ENCODE measurements around the gene UFC1. TPM values are rescaled to one million over a fixed set of nuclear protein-coding genes. Genes with fewer than 3 reads are reported as not detected.

Gene UFC1
- total RNA-seq, 2 donors from 2014 or later: 95.8 to 239 TPM

Other genes starting within 250 kb of the UFC1 start
- not detected for gene ITLN2, start 199.2 kb upstream of the UFC1 start, total RNA-seq
- 10 to 100 TPM; 26.0 to 63.6 TPM for gene F11R, start 132.8 kb upstream of the UFC1 start, total RNA-seq
- gene TSTD1, start 115.0 kb upstream of the UFC1 start, total RNA-seq: 10 to 100 TPM; 59.3 to 66.8 TPM
- gene USF1, start 108.0 kb upstream of the UFC1 start, total RNA-seq: 10 to 100 TPM; 50.8 to 90.6 TPM
- 100 to 1,000 TPM; 116 to 180 TPM for gene ARHGAP30, start 84.1 kb upstream of the UFC1 start, total RNA-seq
- gene NECTIN4, start 64.4 kb upstream of the UFC1 start, total RNA-seq: under 1 TPM in 1 of 2 donors, not detected in 1; 0.16 TPM
- 1 to 10 TPM in 1 of 2 donors, not detected in 1; 2.2 TPM for gene KLHDC9, start 55.6 kb upstream of the UFC1 start, total RNA-seq
- 100 to 1,000 TPM in 1 of 2 donors, 10 to 100 TPM in 1; 95.3 to 156 TPM for gene PFDN2, start 35.9 kb upstream of the UFC1 start, total RNA-seq
- gene NIT1, start 35.9 kb upstream of the UFC1 start, total RNA-seq: 10 to 100 TPM; 59.0 to 82.9 TPM
- 10 to 100 TPM; 40.1 to 41.8 TPM for gene DEDD, start 21.3 kb upstream of the UFC1 start, total RNA-seq
- 10 to 100 TPM; 30.3 to 60.3 TPM for gene USP21, start 5.5 kb downstream of the UFC1 start, total RNA-seq
- 10 to 100 TPM; 28.2 to 41.0 TPM for gene PPOX, start 12.4 kb downstream of the UFC1 start, total RNA-seq
- gene B4GALT3, start 23.5 kb downstream of the UFC1 start, total RNA-seq: 10 to 100 TPM; 39.0 to 92.4 TPM
- 1 to 10 TPM; 2.7 to 4.2 TPM for gene ADAMTS4, start 45.1 kb downstream of the UFC1 start, total RNA-seq
- gene NDUFS2, start 48.4 kb downstream of the UFC1 start, total RNA-seq: 100 to 1,000 TPM; 115 to 126 TPM
- gene FCER1G, start 61.3 kb downstream of the UFC1 start, total RNA-seq: 1 to 10 TPM in 1 of 2 donors, under 1 TPM in 1; 0.49 to 7.4 TPM
- gene APOA2, start 69.7 kb downstream of the UFC1 start, total RNA-seq: not detected
- gene TOMM40L, start 72.1 kb downstream of the UFC1 start, total RNA-seq: 10 to 100 TPM; 13.3 to 17.7 TPM
- gene NR1I3, start 84.2 kb downstream of the UFC1 start, total RNA-seq: not detected
- gene PCP4L1, start 104.8 kb downstream of the UFC1 start, total RNA-seq: under 1 TPM in 1 of 2 donors, not detected in 1; 0.97 TPM
- 1 to 10 TPM; 6.4 to 7.1 TPM for gene MPZ, start 156.0 kb downstream of the UFC1 start, total RNA-seq
- 100 to 1,000 TPM; 179 to 207 TPM for gene SDHC, start 160.4 kb downstream of the UFC1 start, total RNA-seq
- not detected for gene CFAP126, start 213.9 kb downstream of the UFC1 start, total RNA-seq

Measured in activated naive CD4-positive, alpha-beta T cell treated with anti-CD3 and anti-CD28 coated beads, Interleukin-2, amount 50 U/mL, for 72 hours (primary cell).